Measurements from ENCODE around the gene RTN4R.
A peak's percentile ranks its signal among the peaks of the same experiment; 100 is the strongest.
"Not testable (repeated sequence)": the region's sequence is repeated elsewhere in the genome, so short reads cannot be mapped to it uniquely, and the experiment has no call there.

The RTN4R gene

GRCh38 chr22:20268279-20269012 is at the start of gene RTN4R:
Gene RTN4R, minus strand, starts transcription at chr22:20268318. Its CDS starts 226 bp downstream, at chr22:20268092.
- peak; percentile 72 for DNase-seq (ENCODE audit: low spot score)

DNA sequence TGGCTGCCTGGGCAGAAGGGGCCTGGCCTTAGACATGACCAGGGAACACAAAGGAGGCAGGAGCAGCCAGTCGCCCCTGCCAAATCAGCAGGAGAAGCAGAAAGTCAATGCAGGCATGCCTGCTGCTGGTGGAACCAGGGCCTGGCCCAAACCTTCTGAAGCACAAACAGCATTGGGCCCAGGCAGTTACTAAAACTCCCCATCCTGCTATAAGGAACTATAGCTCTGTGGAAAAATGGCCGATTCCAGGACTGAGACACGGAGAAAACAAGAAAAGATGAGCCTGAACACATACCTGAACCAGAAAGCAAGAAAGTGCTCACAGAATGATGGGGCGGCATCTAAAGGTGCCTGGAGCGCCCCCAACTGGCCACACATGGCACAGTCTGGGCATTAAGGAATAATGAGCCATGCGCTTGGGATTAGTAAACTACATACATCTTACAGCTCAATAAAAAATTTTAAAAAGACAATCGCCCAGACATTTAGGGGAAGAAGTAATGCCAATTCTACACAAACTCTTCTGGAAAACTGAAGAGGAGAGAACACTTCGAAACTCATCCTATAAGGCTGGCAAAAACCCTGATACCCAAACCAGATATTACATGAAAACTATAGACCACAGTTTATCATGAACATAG is 49.4 kb upstream of the RTN4R start:
- not testable (repeated sequence) for DNase-seq (ENCODE audit: low spot score)

- DNase-seq (ENCODE audit: low spot score) = no peak
These were observed 48.8 kb upstream of the RTN4R start for GRCh38 chr22:20316844-20317401.

GRCh38 chr22:20316217-20316843 is 48.2 kb upstream of the RTN4R start:
- no peak for DNase-seq (ENCODE audit: low spot score)

DNA sequence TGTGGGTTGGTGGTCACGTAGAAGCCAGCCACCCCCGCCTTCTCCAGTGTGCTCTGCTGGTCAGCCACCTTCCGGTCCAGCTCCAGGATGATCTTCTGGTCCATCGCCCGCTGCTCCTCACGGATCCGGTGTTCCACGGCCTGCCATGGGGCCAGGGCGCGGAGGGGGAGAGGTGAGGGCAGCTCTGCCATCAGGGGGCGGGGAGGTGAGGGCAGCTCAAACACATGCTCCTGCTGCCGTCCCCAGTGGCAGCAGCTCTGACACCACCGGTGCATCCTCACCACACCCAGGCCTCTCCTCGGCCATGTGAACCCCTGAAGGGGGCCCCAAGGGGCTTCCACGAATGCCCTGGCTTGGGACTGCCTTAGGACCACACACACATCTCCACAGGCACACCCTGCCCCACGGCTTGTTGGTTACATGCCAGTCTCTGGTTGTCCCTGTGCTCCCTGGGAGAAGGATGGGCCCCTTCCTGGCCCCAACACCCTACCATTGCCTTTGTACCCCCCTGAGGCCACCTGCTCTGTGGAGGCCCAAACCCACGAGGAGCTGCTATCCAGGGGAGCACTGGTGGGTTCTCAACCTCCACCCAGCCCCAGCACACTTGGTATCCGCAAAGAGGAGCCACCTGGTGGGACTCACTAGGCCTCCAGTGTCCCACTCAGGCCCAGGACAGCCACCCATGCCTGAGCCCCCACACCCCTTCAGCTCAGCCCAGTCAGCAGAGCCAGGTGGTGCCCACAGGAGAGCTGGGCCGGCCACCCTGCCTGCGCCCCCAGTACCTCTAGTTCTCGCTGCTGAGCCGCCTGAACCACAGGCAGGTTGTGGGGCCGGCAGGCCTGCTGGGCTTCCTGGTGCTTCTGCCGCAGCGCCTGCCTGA is 47.5 kb upstream of the RTN4R start:
- no peak for DNase-seq (ENCODE audit: low spot score)

DNA sequence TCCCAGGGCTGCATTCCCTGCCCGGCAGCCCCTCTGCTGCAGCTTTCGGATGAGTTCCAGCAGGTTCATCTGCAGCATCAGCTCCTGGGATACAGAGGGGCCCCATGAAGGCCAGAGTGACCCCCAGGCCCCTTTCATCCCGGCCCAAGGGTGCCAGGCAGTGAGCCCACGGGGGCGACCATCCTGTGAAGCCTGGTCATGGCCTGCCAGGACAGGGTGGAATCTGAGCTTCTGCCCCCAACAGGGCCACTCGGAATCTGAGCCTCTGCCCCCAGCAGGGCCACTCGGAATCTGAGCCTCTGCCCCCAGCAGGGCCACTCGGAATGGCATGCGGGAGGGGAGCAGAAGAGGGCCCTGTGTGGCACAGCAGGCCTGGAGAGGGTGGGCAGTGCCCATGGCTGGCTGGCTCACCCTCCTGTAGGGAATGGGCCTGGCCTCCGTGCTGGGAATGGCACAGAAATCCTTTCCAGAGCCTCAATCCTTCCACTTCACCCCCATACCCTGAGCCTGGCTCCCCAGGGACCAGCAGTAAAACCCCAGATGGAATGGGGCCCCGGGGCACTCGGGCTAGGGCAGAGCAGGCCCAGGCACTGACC is 46.7 kb upstream of the RTN4R start:
- not testable (repeated sequence) for DNase-seq (ENCODE audit: low spot score)

- not testable (repeated sequence) for DNase-seq (ENCODE audit: low spot score)
These were observed 46.1 kb upstream of the RTN4R start for GRCh38 chr22:20314206-20314605.

GRCh38 chr22:20313306-20314077 is 45.4 kb upstream of the RTN4R start:
- DNase-seq (ENCODE audit: low spot score) = not testable (repeated sequence)

DNA sequence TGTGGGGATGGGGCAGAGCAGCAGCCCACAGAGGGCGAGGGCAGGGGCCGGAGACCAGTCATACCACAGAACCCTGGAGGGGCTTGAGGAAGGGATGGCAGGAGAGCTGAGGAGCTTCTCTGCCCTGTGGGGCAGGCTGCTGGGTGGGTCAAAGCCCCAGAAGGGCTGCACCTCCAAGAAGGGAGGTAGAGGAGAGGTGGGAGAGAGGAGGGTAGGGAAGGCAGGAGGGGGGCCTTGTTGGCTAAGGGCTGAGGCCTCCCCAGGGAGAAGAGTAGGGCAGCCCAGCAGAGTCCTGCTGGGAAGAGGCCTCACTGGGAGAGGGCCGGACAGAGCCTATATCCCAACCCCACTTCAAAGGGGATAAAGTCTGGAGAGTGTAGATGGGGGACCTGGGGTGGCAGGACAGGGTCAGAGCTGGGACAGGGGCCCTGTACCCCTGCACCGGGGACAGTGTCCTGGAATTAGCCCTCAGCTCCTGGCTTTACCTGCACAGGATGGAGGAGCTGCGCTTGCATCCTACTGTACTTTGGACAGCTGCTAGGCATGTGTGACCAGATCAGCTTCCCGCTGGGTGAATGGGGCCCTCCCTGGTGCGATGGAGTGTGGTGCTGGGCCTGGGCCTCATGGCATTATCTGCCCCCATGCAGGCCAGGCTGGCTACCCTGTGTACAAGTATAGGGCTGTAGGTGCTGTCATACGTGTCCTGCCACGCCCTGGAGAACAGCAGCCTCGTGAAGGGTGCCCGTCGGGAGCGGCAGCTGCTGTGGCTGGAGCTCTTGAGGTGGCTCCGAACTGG is 44.5 kb upstream of the RTN4R start:
- no peak for DNase-seq (ENCODE audit: low spot score)

GRCh38 chr22:20311249-20312062 is 43.3 kb upstream of the RTN4R start:
- DNase-seq (ENCODE audit: low spot score) = not testable (repeated sequence)

DNA sequence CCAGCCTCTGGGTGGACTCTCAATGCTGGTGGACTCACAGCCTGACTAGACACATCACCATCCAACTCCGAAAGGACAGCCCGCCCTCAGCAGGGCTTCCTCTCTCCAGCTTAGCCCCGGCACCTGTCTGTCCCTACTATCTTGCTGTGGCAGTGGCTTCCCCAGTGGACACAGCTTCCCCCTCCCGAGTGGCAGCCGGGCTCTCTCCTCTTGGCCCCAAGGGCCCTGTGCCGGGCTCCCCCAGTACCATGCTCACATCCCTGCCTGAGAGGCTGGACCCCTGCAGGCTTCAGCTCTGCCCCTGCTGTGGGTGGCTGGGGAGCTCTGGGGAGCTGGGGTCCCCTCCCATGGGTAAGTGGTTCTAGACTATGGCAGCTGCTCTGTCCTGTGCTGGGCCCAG is 42.7 kb upstream of the RTN4R start:
- DNase-seq (ENCODE audit: low spot score) = not testable (repeated sequence)

DNA sequence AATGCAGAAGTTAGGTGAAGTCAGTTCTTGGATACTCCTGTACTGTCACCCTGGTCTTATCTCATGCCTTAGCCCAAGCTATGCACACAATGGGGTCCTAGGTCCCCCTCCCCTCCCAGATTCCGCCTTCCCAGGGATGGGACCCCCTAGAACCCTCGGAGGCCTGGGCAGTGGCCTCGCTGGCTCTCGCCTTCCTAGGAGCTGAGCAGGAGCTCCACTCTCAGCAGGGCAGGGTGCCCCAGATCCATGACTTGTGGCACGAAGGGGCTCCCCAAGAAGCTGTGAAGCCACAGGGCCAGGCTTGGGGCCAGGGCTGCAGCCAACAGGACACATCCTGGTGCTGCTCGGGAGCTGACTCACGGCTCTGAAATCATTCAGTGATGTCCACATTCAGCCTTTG is 42.1 kb upstream of the RTN4R start:
- not testable (repeated sequence) for DNase-seq (ENCODE audit: low spot score)

GRCh38 chr22:20308806-20309650 is 40.9 kb upstream of the RTN4R start:
- DNase-seq (ENCODE audit: low spot score) = not testable (repeated sequence)

- not testable (repeated sequence) for DNase-seq (ENCODE audit: low spot score)
These were observed 39.6 kb upstream of the RTN4R start for GRCh38 chr22:20307448-20308447.

- not testable (repeated sequence) for DNase-seq (ENCODE audit: low spot score)
These were observed 38.7 kb upstream of the RTN4R start for GRCh38 chr22:20306646-20307447.

All from LoVo (cell line).